Head of caudate nucleus (tissue), 42 donors: ENCODE data around the gene RNF130.

Experiments
- DNase-seq, 42 donors: peaks; one replicate each; pipeline versions ENCODE4 v3.0.0 to v3.0.0-alpha.2; 2020 to 2021; ENCODE audit warnings: mixed read lengths in 7 of 42
- intact Hi-C: fragments of 100-400 bp; cut with DNase I; formaldehyde crosslinking; loops from one replicate; pipeline ENCODE4 v1.15.0; 2022

Gene RNF130

GRCh38 chr5:180071531-180072255, at the start of gene RNF130:
RNF130 (minus strand) TSS chr5:180071759; CDS start chr5:180071702, 57 bp downstream.
- peak; percentile 79 to 97 (median 92) for DNase-seq
- intact Hi-C loops: loop anchor here (5.0 to 10.0 kb wide), 2 partner anchors 57 to 164 kb away; partner anchors contain the start of gene TBC1D9B

GRCh38 chr5:180120237-180121101, 48.9 kb upstream of the RNF130 start:
- DNase-seq: peak in 17 of 42 donors; percentile 1 to 29 (median 9)
- intact Hi-C loops: loop anchor here (10.0 kb wide), 3 partner anchors 54 to 164 kb away; partner anchors contain the start of gene RASGEF1C

GRCh38 chr5:180119903-180120236, 48.3 kb upstream of the RNF130 start:
- intact Hi-C loops: loop anchor here (10.0 kb wide), 3 partner anchors 55 to 165 kb away; partner anchors contain the start of gene RASGEF1C
- DNase-seq: peak in 7 of 42 donors; percentile 2 to 11 (median 7)

GRCh38 chr5:180119031-180119902, 47.7 kb upstream of the RNF130 start:
- intact Hi-C loops: no loop called here
- peak in 11 of 42 donors; percentile 2 to 38 (median 8) for DNase-seq

GRCh38 chr5:180118391-180118791, 46.8 kb upstream of the RNF130 start:
- DNase-seq: peak in 12 of 42 donors; percentile 2 to 38 (median 3)
- intact Hi-C loops: no loop called here

GRCh38 chr5:180117000-180117725, 45.6 kb upstream of the RNF130 start:
- intact Hi-C loops: no loop called here
- DNase-seq: peak in 13 of 42 donors; percentile 1 to 40 (median 12)

- intact Hi-C loops: no loop called here
- peak in 13 of 42 donors; percentile 3 to 43 (median 16) for DNase-seq
Measured at GRCh38 chr5:180116077-180116999, 44.8 kb upstream of the RNF130 start.

GRCh38 chr5:180115326-180116076, 43.9 kb upstream of the RNF130 start:
- intact Hi-C loops: no loop called here
- peak in 9 of 42 donors; percentile 0 to 16 (median 8) for DNase-seq

- DNase-seq: peak in 15 of 42 donors; percentile 3 to 38 (median 10)
- intact Hi-C loops: no loop called here
Measured at GRCh38 chr5:180114304-180115003, 42.9 kb upstream of the RNF130 start.

GRCh38 chr5:180113660-180114303, 42.2 kb upstream of the RNF130 start:
- intact Hi-C loops: no loop called here
- peak in 11 of 42 donors; percentile 0 to 26 (median 6) for DNase-seq

- DNase-seq: peak in 11 of 42 donors; percentile 1 to 21 (median 10)
- intact Hi-C loops: no loop called here
Measured at GRCh38 chr5:180112181-180112861, 40.8 kb upstream of the RNF130 start.

- DNase-seq: peak in 9 of 42 donors; percentile 2 to 17 (median 6)
- intact Hi-C loops: no loop called here
Measured at GRCh38 chr5:180111273-180112002, 39.9 kb upstream of the RNF130 start.

GRCh38 chr5:180109920-180110319, 38.4 kb upstream of the RNF130 start:
- DNase-seq: peak in 10 of 42 donors; percentile 1 to 14 (median 7)
- intact Hi-C loops: no loop called here

- DNase-seq: no peak
- intact Hi-C loops: no loop called here
Measured at GRCh38 chr5:180107005-180107404, 35.4 kb upstream of the RNF130 start.
